AG10803 (cell line): ENCODE data around the gene KCNK10.

Source experiments
- DNase-seq: peaks from one replicate; pipeline ENCODE4 v3.0.0; 2010; ENCODE audit warnings: low read depth
- H3K4me3 ChIP-seq: 2 replicates; pipeline ENCODE4 v1.5.1; 2011; ENCODE audit warnings: mild to moderate bottlenecking, low read length, control low read depth
- TF ChIP-seq, protein P1 (sequence below): conservative IDR thresholded peaks from 2 replicates; pipeline ENCODE4 v1.5.1; 2011; ENCODE audit warnings: mild to moderate bottlenecking, low read length, control low read depth, inconsistent platforms

The KCNK10 gene

DNA sequence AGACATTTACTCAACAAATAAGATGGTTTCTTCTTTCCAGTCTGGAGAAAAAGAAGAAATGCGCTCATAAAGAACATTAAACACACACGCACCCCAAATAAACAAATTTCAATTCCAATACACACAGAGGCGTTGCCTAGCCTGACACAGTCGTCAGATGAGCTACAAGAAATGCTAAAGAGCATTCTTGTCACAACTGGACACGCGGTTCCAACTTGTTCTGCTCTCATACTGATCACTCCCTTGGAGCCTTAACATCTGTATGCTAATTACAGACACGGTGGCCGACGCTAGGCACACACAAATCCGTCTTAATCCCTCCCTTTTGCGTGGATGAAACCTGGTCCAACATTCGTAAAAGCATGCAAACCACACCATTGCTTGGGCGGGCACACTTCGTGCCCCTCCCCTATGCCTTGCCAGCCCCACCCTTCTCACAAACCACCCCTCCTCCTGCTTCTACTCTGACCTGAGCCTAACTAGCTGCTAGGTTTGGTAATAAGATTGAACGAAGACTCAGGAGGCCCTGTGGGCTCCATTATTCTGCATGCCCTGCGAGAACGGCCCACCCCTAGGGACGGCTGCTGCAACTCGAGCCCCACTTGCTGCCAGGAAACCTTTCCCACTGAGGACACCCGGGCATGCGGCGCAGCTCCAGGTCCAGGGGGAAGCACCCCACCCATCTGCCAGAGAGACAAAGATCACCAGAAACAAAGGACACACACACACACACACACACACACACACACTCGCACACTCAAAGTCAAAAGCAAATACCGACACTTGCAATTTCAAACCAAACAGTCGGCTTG is 1.2 kb downstream of the KCNK10 start:
- H3K4me3 ChIP-seq: no peak overlapping the region
- DNase-seq: no peak
- TF ChIP-seq, protein P1, sequence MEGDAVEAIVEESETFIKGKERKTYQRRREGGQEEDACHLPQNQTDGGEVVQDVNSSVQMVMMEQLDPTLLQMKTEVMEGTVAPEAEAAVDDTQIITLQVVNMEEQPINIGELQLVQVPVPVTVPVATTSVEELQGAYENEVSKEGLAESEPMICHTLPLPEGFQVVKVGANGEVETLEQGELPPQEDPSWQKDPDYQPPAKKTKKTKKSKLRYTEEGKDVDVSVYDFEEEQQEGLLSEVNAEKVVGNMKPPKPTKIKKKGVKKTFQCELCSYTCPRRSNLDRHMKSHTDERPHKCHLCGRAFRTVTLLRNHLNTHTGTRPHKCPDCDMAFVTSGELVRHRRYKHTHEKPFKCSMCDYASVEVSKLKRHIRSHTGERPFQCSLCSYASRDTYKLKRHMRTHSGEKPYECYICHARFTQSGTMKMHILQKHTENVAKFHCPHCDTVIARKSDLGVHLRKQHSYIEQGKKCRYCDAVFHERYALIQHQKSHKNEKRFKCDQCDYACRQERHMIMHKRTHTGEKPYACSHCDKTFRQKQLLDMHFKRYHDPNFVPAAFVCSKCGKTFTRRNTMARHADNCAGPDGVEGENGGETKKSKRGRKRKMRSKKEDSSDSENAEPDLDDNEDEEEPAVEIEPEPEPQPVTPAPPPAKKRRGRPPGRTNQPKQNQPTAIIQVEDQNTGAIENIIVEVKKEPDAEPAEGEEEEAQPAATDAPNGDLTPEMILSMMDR: no peak

DNA sequence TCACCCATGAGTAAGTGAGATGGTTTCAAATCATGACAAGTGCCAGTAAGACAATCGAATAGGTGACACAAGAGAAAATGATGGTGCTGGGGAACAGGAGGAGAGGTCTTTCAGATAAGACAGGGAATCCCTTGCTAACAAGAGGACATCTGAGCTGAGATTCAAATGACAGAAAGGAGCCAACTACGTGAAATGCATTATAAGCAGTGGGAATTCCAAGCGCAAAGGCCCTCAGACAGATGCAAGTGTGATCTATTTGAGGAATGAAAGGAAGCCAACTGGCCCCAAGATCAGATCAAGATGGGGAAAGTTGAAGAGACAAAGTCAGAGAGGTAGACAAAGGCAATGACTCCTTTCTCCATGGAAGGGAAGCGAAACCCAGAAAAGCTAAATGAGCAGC is 4.7 kb downstream of the KCNK10 start:
- no peak for DNase-seq
- H3K4me3 ChIP-seq: no peak overlapping the region
- TF ChIP-seq, protein P1: no peak

DNA sequence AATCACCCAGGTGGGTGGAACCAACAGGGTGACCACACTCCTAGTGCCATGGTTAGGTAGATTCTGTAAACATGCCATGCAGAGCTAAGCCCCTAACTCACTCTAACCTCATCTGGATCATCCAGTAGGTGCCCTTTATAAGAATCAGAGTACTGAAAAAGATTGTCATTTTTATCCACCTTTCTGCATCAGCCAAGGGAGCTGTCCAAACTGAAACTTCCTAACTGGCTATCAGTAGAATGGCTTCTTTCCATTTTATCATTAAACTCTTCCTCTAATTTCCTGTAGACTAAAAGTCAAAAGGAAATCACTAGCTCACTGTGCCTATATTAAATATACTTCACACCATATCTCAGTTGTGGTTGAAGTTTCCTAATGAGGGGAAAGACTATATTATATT is 6.5 kb downstream of the KCNK10 start:
- DNase-seq: no peak
- H3K4me3 ChIP-seq: no peak overlapping the region
- TF ChIP-seq, protein P1: no peak

DNA sequence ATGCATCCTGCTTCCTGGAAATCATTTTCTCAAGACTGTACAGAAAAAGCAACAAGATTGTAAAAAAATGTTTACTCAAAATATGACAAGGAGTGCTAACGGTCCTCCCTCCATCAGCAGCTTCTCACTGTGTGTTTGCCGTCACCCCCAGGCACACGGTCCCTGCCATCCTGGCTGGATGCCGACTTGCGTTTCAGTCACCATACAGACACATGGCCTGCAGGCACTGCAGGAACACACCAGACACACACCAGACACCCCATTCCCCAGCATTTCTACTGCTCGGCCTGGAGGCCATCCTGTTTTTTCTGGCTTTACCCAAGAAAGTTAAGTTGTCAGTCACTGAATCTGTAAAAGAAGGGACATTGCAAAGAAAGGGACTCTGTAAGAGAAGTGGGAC is 10.8 kb downstream of the KCNK10 start:
- H3K4me3 ChIP-seq: no peak overlapping the region
- DNase-seq: no peak
- TF ChIP-seq, protein P1: no peak

DNA sequence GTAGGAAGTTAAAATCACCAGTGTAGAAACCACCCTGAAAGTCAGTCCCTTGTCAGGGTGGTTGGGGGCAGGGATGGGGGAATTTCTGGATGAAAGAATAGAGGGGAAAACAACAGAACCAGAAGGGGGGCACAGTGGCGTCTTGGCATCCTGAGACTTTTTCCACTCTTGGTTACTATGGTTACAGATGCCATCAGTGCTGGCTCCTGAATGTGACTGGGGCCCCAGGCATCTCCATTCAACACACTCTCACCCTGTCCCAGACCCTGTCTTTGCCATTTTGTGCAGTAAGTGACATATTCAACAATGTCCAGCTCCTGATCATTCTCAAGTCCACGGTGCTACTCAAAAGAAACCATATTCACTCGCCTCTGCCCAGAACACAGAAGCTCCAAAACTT is 11.3 kb downstream of the KCNK10 start:
- H3K4me3 ChIP-seq: no peak overlapping the region
- TF ChIP-seq, protein P1: no peak
- no peak for DNase-seq

DNA sequence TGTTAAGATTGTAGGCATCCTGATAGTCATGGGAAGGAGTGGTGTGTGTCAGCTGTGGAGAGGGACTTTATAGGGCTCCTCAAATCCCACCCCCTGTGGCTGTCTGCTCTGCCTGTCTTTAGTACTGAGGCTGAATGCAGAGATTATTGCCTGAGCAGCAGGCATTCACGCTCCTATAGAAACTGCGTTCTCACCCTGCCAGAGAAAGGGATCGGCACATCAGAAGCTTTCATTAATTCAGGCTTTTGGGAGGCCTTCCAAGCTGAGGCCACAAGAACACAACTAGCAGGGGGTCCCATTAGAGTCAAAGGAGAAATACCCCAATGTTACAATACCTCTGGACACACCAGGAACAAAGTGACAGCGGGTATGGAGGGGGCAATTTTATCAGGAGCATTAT is 12.6 kb downstream of the KCNK10 start:
- no peak overlapping the region for H3K4me3 ChIP-seq
- no peak for DNase-seq
- TF ChIP-seq, protein P1: no peak

DNA sequence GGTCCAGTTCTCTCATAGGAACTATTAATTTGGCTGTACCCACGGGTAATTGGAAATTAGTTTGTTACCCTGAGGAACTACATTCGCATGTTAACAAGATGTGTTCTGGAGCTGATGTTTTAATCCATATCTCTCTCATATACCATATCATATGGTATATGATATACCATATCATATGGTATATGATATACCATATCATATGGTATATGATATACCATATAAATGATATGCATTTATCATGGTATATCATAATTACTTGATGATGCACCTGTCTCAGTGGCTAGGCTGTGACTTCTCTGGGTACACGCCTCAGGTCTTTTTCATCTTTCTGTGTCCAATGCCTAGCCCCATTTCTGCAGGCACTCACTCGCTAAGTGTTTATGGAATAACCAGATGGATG is 13.0 kb downstream of the KCNK10 start:
- no peak for DNase-seq
- H3K4me3 ChIP-seq: no peak overlapping the region
- TF ChIP-seq, protein P1: no peak
